Liver (tissue), 9 donors: ENCODE data around the gene VPS39. TPM values are rescaled to one million over a fixed set of nuclear protein-coding genes. Genes with fewer than 3 reads are reported as not detected.

Experiments
- DNase-seq: peaks from one replicate; pipeline ENCODE4 v3.0.0-alpha.2; 2017; ENCODE audit warnings: low spot score
- H3K27ac ChIP-seq, 2 donors: one replicate each; pipeline ENCODE4 v1.7.0; 2013; ENCODE audit warnings: inconsistent platforms in 2 of 2, low read length in 2 of 2, control low read depth in 1 of 2, low read depth in 1 of 2, mild to moderate bottlenecking in 1 of 2
- H3K27me3 ChIP-seq, 4 donors: one replicate each; pipeline versions ENCODE4 v1.6.1 to v1.7.0; 2013; ENCODE audit warnings: low read length in 3 of 4, inconsistent platforms in 1 of 4, mild to moderate bottlenecking in 1 of 4, moderate library complexity in 1 of 4; ENCODE audit not compliant: control insufficient read depth in 4 of 4, insufficient read depth in 4 of 4
- H3K36me3 ChIP-seq, 4 donors: one replicate each; pipeline versions ENCODE4 v1.6.1 to v1.7.0; 2013; ENCODE audit warnings: low read length in 3 of 4, mild to moderate bottlenecking in 3 of 4, low read depth in 1 of 4, moderate library complexity in 1 of 4; ENCODE audit not compliant: control insufficient read depth in 4 of 4, insufficient read depth in 3 of 4
- H3K4me1 ChIP-seq, 4 donors: one replicate each; pipeline versions ENCODE4 v1.6.1 to v1.7.0; 2013; ENCODE audit warnings: low read length in 3 of 4, mild to moderate bottlenecking in 3 of 4, moderate library complexity in 1 of 4; ENCODE audit not compliant: control insufficient read depth in 4 of 4, insufficient read depth in 4 of 4
- H3K4me3 ChIP-seq, 3 donors: one replicate each; pipeline versions ENCODE4 v1.6.1 to v1.7.0; 2013; ENCODE audit warnings: low read length in 3 of 3, control low read depth in 1 of 3, low read depth in 1 of 3, mild to moderate bottlenecking in 1 of 3
- H3K9ac ChIP-seq, 2 donors: one replicate each; pipeline ENCODE4 v1.7.0; 2013; ENCODE audit warnings: low read length in 2 of 2, mild to moderate bottlenecking in 2 of 2, moderate library complexity in 2 of 2, control low read depth in 1 of 2, low read depth in 1 of 2
- H3K9me3 ChIP-seq, 4 donors: one replicate each; pipeline versions ENCODE4 v1.6.1 to v1.7.0; 2013; ENCODE audit warnings: low read length in 3 of 4; ENCODE audit not compliant: control insufficient read depth in 4 of 4
- EGR1 ChIP-seq, 2 donors: IDR thresholded peaks; 2 replicates each; pipeline ENCODE4 v1.6.1; 2016 to 2018; ENCODE audit warnings: antibody characterized with exemption in 2 of 2, low read depth in 2 of 2
- FOXA1 ChIP-seq: IDR thresholded peaks from 2 replicates; pipeline ENCODE4 v1.6.1; 2016; ENCODE audit warnings: antibody characterized with exemption
- GABPA ChIP-seq, 2 donors: IDR thresholded peaks in 1 of 2; conservative IDR thresholded peaks in 1 of 2; 2 replicates each; pipeline ENCODE4 v1.6.1; 2016; ENCODE audit warnings: antibody characterized with exemption in 2 of 2, mild to moderate bottlenecking in 1 of 2, moderate library complexity in 1 of 2
- HNF4A ChIP-seq, 2 donors: conservative IDR thresholded peaks; 2 replicates each; pipeline ENCODE4 v1.6.1; 2016; ENCODE audit warnings: antibody characterized with exemption in 2 of 2, mild to moderate bottlenecking in 2 of 2
- HNF4G ChIP-seq: IDR thresholded peaks from 2 replicates; pipeline ENCODE4 v1.6.1; 2016; ENCODE audit warnings: antibody characterized with exemption
- JUND ChIP-seq, 2 donors: IDR thresholded peaks; 2 replicates each; pipeline ENCODE4 v1.6.1; 2016; ENCODE audit warnings: antibody characterized with exemption in 2 of 2
- MAX ChIP-seq: IDR thresholded peaks from 2 replicates; pipeline ENCODE4 v1.6.1; 2016; ENCODE audit warnings: antibody characterized with exemption
- NR2F2 ChIP-seq: IDR thresholded peaks from 2 replicates; pipeline ENCODE4 v1.6.1; 2016; ENCODE audit warnings: antibody characterized with exemption
- RAD21 ChIP-seq, 2 donors: IDR thresholded peaks; 2 replicates each; pipeline ENCODE4 v1.6.1; 2016; ENCODE audit warnings: antibody characterized with exemption in 2 of 2, mild to moderate bottlenecking in 2 of 2
- RXRA ChIP-seq, 2 donors: IDR thresholded peaks; 2 replicates each; pipeline ENCODE4 v1.6.1; 2017 to 2018; ENCODE audit warnings: antibody characterized with exemption in 2 of 2, mild to moderate bottlenecking in 1 of 2
- SP1 ChIP-seq: IDR thresholded peaks from 2 replicates; pipeline ENCODE4 v1.6.1; 2018; ENCODE audit warnings: antibody characterized with exemption, mild to moderate bottlenecking
- TAF1 ChIP-seq: conservative IDR thresholded peaks from 2 replicates; pipeline ENCODE4 v1.6.1; 2016; ENCODE audit warnings: antibody characterized with exemption, mild to moderate bottlenecking
- YY1 ChIP-seq: IDR thresholded peaks from 2 replicates; pipeline ENCODE4 v1.6.1; 2016; ENCODE audit warnings: antibody characterized with exemption, mild to moderate bottlenecking
- WGBS: extraction: QIAGEN DNeasy Blood & Tissue Kit; methylation state at CpG from one replicate; pipeline ENCODE4 v1.1.7; 2013; 5-methylcytosine and 5-hydroxymethylcytosine counted together
- polyA plus RNA-seq, 2 donors: library from polyadenylated mRNA; stranded (reverse) in 1 of 2; unstranded in 1 of 2; fragments of 200-250 nt in 1 of 2; fragments of >200 nt in 1 of 2; fragmentation: Nextera tagmentation in 1 of 2; extraction: Ambion mirVana in 1 of 2; gene quantifications; one replicate each; pipeline versions ENCODE4 v1.2.1 to v1.2.3, GENCODE V29; 2013 to 2015
- total RNA-seq, 2 donors: library from RNA; depleted of rRNA; stranded (reverse); fragments of >200 nt; gene quantifications; one replicate each; pipeline ENCODE4 v1.2.3, GENCODE V29; 2014
- TF ChIP-seq, protein P1 (sequence below): IDR thresholded peaks from 2 replicates; pipeline ENCODE4 v1.6.1; 2016; ENCODE audit warnings: antibody characterized with exemption, mild to moderate bottlenecking
- TF ChIP-seq, protein P2 (sequence below): IDR thresholded peaks from 2 replicates; pipeline ENCODE4 v1.6.1; 2016; ENCODE audit warnings: antibody characterized with exemption
- TF ChIP-seq, protein P3 (sequence below): fragments of 150-350 bp; IDR thresholded peaks from 2 replicates; pipeline ENCODE4 v1.5.1; 2017; ENCODE audit warnings: improper control_type of control experiment, low read depth, low read length; ENCODE audit not compliant: missing input control
- donor health status: healthy.
- donor health status: healthy.
- donor health status: healthy.
- donor health status: healthy.
- donor health status: healthy.

Gene VPS39
- total and polyA plus RNA-seq, 4 donors = 11.1 to 41.2 (median 16.8) TPM

DNA sequence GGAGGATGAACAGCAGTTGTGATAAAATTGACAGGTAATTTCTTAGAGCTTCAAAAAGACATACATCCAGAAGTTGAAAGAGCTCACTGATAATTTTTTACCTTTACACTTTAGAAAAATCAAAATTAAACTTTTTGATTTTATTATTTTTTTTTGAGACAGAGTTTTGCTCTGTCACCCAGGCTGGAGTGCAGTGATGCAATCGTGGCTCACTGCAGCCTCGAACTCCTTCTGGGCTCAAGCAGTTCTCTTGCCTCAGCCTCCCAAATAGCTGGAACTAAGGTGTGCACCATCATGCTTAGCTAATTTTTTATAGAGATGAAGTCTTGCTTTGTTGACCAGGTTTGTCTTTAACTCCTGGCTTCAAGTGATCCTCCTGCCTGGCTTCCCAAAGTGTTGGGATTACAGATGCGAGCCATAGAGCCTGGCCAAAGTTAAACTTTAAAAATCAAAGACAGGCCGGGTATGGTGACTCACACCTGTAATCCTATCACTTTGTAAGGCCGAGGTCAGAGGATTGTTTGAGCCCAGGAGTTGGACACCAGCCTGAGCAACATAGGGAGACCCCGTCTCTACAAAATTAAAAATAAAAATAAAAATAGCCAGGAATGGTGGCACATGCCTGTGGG, 73.4 kb downstream of the VPS39 start:
- DNase-seq = no peak
- H3K27me3 ChIP-seq = no peaks in the 10 kb centered on the region
- H3K4me1 ChIP-seq = peaks cover 0 to 1% (median 0%) of the 10 kb centered on the region in 4 donors
- TF ChIP-seq FOXA1 (no peak), TAF1 (no peak), YY1 (no peak), GABPA (IDR thresholded peaks at IDR 0.05 in 1 of 2, conservative IDR thresholded peaks at IDR 0.05 in 1 of 2) (no peak), RXRA (IDR thresholded peaks at IDR 0.05) (no peak), EGR1 (IDR thresholded peaks at IDR 0.05; ENCODE audit: low read depth in 2 of 2) (no peak), JUND (IDR thresholded peaks at IDR 0.05) (no peak), MAX (no peak), HNF4A (conservative IDR thresholded peaks at IDR 0.05) (no peak), SP1 (no peak), HNF4G (no peak)
- TF ChIP-seq, protein P1, sequence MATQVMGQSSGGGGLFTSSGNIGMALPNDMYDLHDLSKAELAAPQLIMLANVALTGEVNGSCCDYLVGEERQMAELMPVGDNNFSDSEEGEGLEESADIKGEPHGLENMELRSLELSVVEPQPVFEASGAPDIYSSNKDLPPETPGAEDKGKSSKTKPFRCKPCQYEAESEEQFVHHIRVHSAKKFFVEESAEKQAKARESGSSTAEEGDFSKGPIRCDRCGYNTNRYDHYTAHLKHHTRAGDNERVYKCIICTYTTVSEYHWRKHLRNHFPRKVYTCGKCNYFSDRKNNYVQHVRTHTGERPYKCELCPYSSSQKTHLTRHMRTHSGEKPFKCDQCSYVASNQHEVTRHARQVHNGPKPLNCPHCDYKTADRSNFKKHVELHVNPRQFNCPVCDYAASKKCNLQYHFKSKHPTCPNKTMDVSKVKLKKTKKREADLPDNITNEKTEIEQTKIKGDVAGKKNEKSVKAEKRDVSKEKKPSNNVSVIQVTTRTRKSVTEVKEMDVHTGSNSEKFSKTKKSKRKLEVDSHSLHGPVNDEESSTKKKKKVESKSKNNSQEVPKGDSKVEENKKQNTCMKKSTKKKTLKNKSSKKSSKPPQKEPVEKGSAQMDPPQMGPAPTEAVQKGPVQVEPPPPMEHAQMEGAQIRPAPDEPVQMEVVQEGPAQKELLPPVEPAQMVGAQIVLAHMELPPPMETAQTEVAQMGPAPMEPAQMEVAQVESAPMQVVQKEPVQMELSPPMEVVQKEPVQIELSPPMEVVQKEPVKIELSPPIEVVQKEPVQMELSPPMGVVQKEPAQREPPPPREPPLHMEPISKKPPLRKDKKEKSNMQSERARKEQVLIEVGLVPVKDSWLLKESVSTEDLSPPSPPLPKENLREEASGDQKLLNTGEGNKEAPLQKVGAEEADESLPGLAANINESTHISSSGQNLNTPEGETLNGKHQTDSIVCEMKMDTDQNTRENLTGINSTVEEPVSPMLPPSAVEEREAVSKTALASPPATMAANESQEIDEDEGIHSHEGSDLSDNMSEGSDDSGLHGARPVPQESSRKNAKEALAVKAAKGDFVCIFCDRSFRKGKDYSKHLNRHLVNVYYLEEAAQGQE = no peak
- TF ChIP-seq, protein P2, sequence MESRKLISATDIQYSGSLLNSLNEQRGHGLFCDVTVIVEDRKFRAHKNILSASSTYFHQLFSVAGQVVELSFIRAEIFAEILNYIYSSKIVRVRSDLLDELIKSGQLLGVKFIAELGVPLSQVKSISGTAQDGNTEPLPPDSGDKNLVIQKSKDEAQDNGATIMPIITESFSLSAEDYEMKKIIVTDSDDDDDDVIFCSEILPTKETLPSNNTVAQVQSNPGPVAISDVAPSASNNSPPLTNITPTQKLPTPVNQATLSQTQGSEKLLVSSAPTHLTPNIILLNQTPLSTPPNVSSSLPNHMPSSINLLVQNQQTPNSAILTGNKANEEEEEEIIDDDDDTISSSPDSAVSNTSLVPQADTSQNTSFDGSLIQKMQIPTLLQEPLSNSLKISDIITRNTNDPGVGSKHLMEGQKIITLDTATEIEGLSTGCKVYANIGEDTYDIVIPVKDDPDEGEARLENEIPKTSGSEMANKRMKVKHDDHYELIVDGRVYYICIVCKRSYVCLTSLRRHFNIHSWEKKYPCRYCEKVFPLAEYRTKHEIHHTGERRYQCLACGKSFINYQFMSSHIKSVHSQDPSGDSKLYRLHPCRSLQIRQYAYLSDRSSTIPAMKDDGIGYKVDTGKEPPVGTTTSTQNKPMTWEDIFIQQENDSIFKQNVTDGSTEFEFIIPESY = no peak
- TF ChIP-seq, protein P3, sequence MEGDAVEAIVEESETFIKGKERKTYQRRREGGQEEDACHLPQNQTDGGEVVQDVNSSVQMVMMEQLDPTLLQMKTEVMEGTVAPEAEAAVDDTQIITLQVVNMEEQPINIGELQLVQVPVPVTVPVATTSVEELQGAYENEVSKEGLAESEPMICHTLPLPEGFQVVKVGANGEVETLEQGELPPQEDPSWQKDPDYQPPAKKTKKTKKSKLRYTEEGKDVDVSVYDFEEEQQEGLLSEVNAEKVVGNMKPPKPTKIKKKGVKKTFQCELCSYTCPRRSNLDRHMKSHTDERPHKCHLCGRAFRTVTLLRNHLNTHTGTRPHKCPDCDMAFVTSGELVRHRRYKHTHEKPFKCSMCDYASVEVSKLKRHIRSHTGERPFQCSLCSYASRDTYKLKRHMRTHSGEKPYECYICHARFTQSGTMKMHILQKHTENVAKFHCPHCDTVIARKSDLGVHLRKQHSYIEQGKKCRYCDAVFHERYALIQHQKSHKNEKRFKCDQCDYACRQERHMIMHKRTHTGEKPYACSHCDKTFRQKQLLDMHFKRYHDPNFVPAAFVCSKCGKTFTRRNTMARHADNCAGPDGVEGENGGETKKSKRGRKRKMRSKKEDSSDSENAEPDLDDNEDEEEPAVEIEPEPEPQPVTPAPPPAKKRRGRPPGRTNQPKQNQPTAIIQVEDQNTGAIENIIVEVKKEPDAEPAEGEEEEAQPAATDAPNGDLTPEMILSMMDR = no peak
- 70% methylated on average over 6 of the region's 6 CpGs for WGBS
- H3K27ac ChIP-seq = no peak overlapping the region
- H3K9me3 ChIP-seq = peaks cover 0 to 7% (median 1%) of the 10 kb centered on the region in 4 donors
- H3K4me3 ChIP-seq = no peak overlapping the region
- H3K36me3 ChIP-seq = no peaks in the 10 kb centered on the region
- H3K9ac ChIP-seq = no peak overlapping the region

DNA sequence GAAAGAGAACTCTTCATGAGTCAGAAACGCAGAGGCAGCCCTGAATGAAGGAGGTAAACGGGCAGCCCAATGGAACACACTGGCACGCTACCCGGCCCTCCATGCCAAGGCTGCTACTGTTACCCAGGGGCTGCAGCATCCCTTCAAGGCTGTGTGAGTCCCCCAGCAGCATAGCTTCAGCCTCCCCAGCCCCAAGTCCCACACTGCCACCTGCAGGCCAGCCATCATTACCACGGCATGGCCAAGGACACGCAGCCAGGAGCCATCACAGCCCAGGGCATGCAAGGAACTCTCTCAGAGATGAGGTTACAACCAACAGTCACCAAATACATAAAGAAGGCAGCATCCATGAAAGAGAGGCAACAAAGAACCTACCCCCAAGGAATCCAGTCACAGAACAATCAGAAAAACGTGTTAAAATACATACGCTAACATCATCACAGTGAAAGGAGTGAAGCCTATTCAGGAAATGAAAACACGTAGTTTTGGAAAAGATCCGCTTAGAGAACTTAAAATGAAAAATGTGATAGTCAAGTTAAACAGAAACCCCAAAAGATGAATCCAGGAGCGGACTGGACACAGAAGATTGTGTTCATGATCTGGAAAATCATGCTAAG, 74.1 kb downstream of the VPS39 start:
- Histone ChIP-seq H3K9me3 (no peaks in the 10 kb centered on the region), H3K27ac (no peak overlapping the region), H3K4me1 (peaks cover 0 to 1% (median 0%) of the 10 kb centered on the region in 4 donors), H3K27me3 (no peaks in the 10 kb centered on the region), H3K9ac (no peak overlapping the region), H3K4me3 (no peak overlapping the region), H3K36me3 (no peaks in the 10 kb centered on the region)
- peak; percentile 37 to 71 for TF ChIP-seq RAD21 (IDR thresholded peaks at IDR 0.05)
- TF ChIP-seq, protein P3 = peak; percentile 39
- TF ChIP-seq SP1 = no peak
- no peak for TF ChIP-seq NR2F2
- 69% methylated on average over 11 of the region's 11 CpGs for WGBS
- peak; percentile 52 for DNase-seq
